ENCODE measurements around the gene GRK4.

The GRK4 gene

DNA sequence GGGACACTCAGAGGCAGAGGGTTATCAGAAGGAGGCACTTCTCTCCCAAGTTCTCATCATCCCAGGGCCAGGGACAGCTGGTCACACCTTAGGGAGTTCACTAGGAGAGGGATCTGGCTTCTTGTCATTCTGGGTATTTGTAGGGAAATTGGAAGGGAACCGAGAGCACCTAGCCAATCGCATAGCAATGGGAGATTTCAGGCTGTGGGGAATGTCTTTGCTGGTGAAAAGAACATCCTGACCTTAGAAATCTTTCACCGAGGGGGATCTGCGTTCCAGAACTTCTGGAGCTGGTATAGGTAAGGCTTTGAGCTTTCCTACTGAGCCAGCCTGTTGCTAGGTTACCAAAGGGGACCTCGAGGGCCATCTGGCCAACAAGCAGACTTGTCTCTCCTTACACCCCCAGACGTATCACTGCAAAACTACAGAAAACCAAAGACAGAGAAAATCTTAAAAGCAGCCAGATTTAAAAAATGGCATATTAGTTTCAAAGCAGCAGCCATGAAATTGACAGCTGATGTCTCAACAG lies 104.2 kb downstream of the GRK4 start:
- Histone ChIP-seq H3K4me2 (ENCODE audit: low read depth, low read length, poor library complexity, severe bottlenecking) (no peak overlapping the region), H3K36me3 (ENCODE audit: insufficient read depth, low read length) (no peaks in the 10 kb centered on the region), H3K9ac (ENCODE audit: low read depth, low read length, poor library complexity, severe bottlenecking) (no peak overlapping the region), H3K4me1 (ENCODE audit: insufficient read depth, low read length, poor library complexity, severe bottlenecking) (no peaks in the 10 kb centered on the region), H3K79me2 (ENCODE audit: insufficient read depth, low read length) (no peaks in the 10 kb centered on the region), H3K27me3 (ENCODE audit: insufficient read depth, low read length, poor library complexity, severe bottlenecking) (no peaks in the 10 kb centered on the region), H3F3A (ENCODE audit: low read depth) (no peaks in the 10 kb centered on the region), H3K4me3 (ENCODE audit: low read length, poor library complexity, severe bottlenecking) (no peak overlapping the region), H3K9me3 (ENCODE audit: insufficient read depth, low read depth, low read length) (no peaks in the 10 kb centered on the region), H2AFZ (ENCODE audit: low read length) (no peak overlapping the region), H3K9me2 (replicated peaks; ENCODE audit: low read depth, low read length) (no peaks in the 10 kb centered on the region), H4K20me1 (ENCODE audit: insufficient read depth, low read length, poor library complexity, severe bottlenecking) (no peaks in the 10 kb centered on the region)
- TF ChIP-seq EZH2phosphoT487 (IDR thresholded peaks at IDR 0.05; ENCODE audit: borderline replicate concordance): no peak
- TF ChIP-seq CTCF (conservative IDR thresholded peaks at IDR 0.05; ENCODE audit: low read length): no peak

GRCh38 chr4:3069661-3070199 lies 106.4 kb downstream of the GRK4 start:
- TF ChIP-seq CTCF (conservative IDR thresholded peaks at IDR 0.05; ENCODE audit: low read length) (no peak), EZH2phosphoT487 (IDR thresholded peaks at IDR 0.05; ENCODE audit: borderline replicate concordance) (no peak)
- H4K20me1 ChIP-seq (ENCODE audit: insufficient read depth, low read length, poor library complexity, severe bottlenecking): no peaks in the 10 kb centered on the region

GRCh38 chr4:3070709-3071500 lies 107.5 kb downstream of the GRK4 start:
- Histone ChIP-seq H3K4me2 (ENCODE audit: low read depth, low read length, poor library complexity, severe bottlenecking) (no peak overlapping the region), H3K9ac (ENCODE audit: low read depth, low read length, poor library complexity, severe bottlenecking) (no peak overlapping the region), H3K79me2 (ENCODE audit: insufficient read depth, low read length) (peaks cover 10% of the 10 kb centered on the region), H3K27me3 (ENCODE audit: insufficient read depth, low read length, poor library complexity, severe bottlenecking) (no peaks in the 10 kb centered on the region), H3K4me3 (ENCODE audit: low read length, poor library complexity, severe bottlenecking) (no peak overlapping the region), H3K36me3 (ENCODE audit: insufficient read depth, low read length) (no peaks in the 10 kb centered on the region), H3F3A (ENCODE audit: low read depth) (no peaks in the 10 kb centered on the region), H4K20me1 (ENCODE audit: insufficient read depth, low read length, poor library complexity, severe bottlenecking) (peaks cover 9% of the 10 kb centered on the region), H3K9me2 (replicated peaks; ENCODE audit: low read depth, low read length) (no peaks in the 10 kb centered on the region), H3K9me3 (ENCODE audit: insufficient read depth, low read depth, low read length) (no peaks in the 10 kb centered on the region), H3K4me1 (ENCODE audit: insufficient read depth, low read length, poor library complexity, severe bottlenecking) (peaks cover 8% of the 10 kb centered on the region), H2AFZ (ENCODE audit: low read length) (no peak overlapping the region)
- TF ChIP-seq EZH2phosphoT487 (IDR thresholded peaks at IDR 0.05; ENCODE audit: borderline replicate concordance) (no peak), CTCF (conservative IDR thresholded peaks at IDR 0.05; ENCODE audit: low read length) (no peak)

More at GRCh38 chr4:3069661-3070199, 106.4 kb downstream of the GRK4 start:
- H3K9ac ChIP-seq (ENCODE audit: low read depth, low read length, poor library complexity, severe bottlenecking): no peak overlapping the region
- no peaks in the 10 kb centered on the region for H3K9me2 ChIP-seq (replicated peaks; ENCODE audit: low read depth, low read length)
- H3K4me3 ChIP-seq (ENCODE audit: low read length, poor library complexity, severe bottlenecking): no peak overlapping the region
- peaks cover 5% of the 10 kb centered on the region for H3K4me1 ChIP-seq (ENCODE audit: insufficient read depth, low read length, poor library complexity, severe bottlenecking)
- no peaks in the 10 kb centered on the region for H3K36me3 ChIP-seq (ENCODE audit: insufficient read depth, low read length)
- no peaks in the 10 kb centered on the region for H3K9me3 ChIP-seq (ENCODE audit: insufficient read depth, low read depth, low read length)
- no peaks in the 10 kb centered on the region for H3K27me3 ChIP-seq (ENCODE audit: insufficient read depth, low read length, poor library complexity, severe bottlenecking)
- H3F3A ChIP-seq (ENCODE audit: low read depth): no peaks in the 10 kb centered on the region
- H2AFZ ChIP-seq (ENCODE audit: low read length): no peak overlapping the region
- H3K4me2 ChIP-seq (ENCODE audit: low read depth, low read length, poor library complexity, severe bottlenecking): no peak overlapping the region
- no peaks in the 10 kb centered on the region; the same call in 1 of the 2 replicates for H3K79me2 ChIP-seq (ENCODE audit: insufficient read depth, low read length)

All from Loucy (cell line).